Measurements from ENCODE around the gene ZFAND6.
A peak's percentile ranks its signal among the peaks of the same experiment; 100 is the strongest.

Gene ZFAND6

GRCh38 chr15:80107774-80108173, 48.3 kb downstream of the ZFAND6 start:
- H3K4me3 ChIP-seq (ENCODE audit: low read depth, low read length): no peak overlapping the region
- no peak for TF ChIP-seq CTCF (IDR thresholded peaks at IDR 0.05; ENCODE audit: control insufficient read depth, extremely low read depth, insufficient read depth)
- peak; percentile 21 for DNase-seq (ENCODE audit: low read depth)

DNA sequence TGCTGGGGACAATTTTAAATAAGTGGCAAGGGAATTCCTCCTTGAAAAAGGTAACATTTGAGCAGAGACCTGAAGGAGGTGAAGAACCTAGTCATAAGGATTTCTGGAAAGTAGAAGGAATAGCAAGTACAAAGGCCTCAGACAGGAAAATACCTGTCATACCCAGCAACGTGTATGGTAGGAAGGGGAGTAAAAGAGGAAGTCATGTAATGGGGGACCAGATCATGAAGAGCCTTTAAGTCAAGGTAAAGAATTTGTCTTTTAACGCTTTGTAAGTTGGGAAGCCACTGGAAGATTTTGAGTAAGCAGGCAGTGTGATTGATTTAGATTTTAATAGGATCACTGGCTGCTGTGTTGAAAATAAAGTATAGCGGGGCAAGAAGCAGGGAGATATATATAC, 49.9 kb downstream of the ZFAND6 start:
- no peak for TF ChIP-seq CTCF (IDR thresholded peaks at IDR 0.05; ENCODE audit: control insufficient read depth, extremely low read depth, insufficient read depth)
- DNase-seq (ENCODE audit: low read depth): no peak

GRCh38 chr15:80110920-80111319, 51.4 kb downstream of the ZFAND6 start:
- TF ChIP-seq CTCF (IDR thresholded peaks at IDR 0.05; ENCODE audit: control insufficient read depth, extremely low read depth, insufficient read depth): no peak
- no peak for DNase-seq (ENCODE audit: low read depth)
- no peak overlapping the region for H3K4me3 ChIP-seq (ENCODE audit: low read depth, low read length)

More for the DNA sequence above, 49.9 kb downstream of the ZFAND6 start:
- no peak overlapping the region for H3K4me3 ChIP-seq (ENCODE audit: low read depth, low read length)

DNA sequence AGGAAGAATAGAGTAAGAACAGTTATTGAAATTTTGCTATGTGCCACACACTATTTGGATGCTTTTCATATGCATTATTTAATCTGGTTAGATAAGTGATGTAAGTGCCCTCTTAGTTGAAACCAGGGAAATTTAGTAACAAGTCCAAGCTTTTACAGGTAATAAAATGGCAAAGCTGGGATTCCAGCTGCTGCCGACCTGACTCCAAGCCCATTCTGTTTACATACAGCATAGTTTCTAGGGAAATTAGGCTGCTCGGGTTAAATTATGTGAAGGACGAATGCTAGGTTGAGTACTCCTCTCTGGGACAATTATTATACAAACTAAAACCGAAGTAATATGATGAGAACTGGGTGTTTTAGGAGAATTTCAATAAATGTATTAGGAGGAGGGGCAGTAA, 54.6 kb downstream of the ZFAND6 start:
- no peak for TF ChIP-seq CTCF (IDR thresholded peaks at IDR 0.05; ENCODE audit: control insufficient read depth, extremely low read depth, insufficient read depth)
- no peak for DNase-seq (ENCODE audit: low read depth)
- H3K4me3 ChIP-seq (ENCODE audit: low read depth, low read length): no peak overlapping the region

- no peak overlapping the region for H3K4me3 ChIP-seq (ENCODE audit: low read depth, low read length)
- TF ChIP-seq CTCF (IDR thresholded peaks at IDR 0.05; ENCODE audit: control insufficient read depth, extremely low read depth, insufficient read depth): no peak
- DNase-seq (ENCODE audit: low read depth): no peak
Observed at GRCh38 chr15:80115021-80115420, 55.5 kb downstream of the ZFAND6 start.

DNA sequence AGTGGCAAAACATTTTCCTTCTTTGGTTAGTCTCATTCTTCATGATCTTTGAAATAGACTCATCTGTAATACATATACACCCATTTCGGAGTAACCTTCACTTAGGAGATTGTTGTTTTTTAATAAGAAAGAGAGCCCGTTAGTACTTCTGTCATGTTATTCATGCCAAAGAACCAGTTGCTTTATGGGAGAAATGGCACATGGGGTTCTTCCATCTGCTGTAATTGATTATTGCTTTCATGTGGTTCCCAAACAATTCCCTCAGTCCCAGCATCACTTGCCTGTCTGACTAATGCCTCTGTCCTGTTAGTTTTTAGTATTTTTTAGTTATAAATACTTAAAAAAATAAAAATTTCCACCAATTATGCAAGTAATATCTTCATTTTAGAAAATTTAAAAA, 59.5 kb downstream of the ZFAND6 start:
- H3K4me3 ChIP-seq (ENCODE audit: low read depth, low read length): no peak overlapping the region
- no peak for DNase-seq (ENCODE audit: low read depth)
- TF ChIP-seq CTCF (IDR thresholded peaks at IDR 0.05; ENCODE audit: control insufficient read depth, extremely low read depth, insufficient read depth): no peak

DNA sequence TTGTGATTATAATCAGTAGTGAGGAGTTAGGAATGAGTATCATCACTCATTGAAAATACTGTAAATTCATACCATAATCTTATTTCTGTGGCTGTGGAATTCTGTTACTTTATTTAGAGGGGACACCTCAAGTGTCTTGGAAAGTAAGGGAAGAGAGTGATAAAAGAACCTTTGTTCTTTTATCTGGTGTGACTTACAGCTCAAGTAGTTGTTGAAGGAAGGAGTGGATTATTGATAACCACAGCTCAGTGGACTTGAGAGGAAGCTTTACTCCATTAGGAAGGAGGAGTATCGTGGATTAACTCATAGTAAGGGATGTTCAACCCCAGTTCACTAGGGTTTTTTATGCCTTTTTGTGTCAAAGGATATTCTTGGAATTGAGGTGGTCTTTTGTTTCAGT, 61.2 kb downstream of the ZFAND6 start:
- no peak overlapping the region for H3K4me3 ChIP-seq (ENCODE audit: low read depth, low read length)
- DNase-seq (ENCODE audit: low read depth): no peak
- no peak for TF ChIP-seq CTCF (IDR thresholded peaks at IDR 0.05; ENCODE audit: control insufficient read depth, extremely low read depth, insufficient read depth)
